Measurements from ENCODE around the gene SEC62.

The SEC62 gene, protein sequence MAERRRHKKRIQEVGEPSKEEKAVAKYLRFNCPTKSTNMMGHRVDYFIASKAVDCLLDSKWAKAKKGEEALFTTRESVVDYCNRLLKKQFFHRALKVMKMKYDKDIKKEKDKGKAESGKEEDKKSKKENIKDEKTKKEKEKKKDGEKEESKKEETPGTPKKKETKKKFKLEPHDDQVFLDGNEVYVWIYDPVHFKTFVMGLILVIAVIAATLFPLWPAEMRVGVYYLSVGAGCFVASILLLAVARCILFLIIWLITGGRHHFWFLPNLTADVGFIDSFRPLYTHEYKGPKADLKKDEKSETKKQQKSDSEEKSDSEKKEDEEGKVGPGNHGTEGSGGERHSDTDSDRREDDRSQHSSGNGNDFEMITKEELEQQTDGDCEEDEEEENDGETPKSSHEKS

DNA sequence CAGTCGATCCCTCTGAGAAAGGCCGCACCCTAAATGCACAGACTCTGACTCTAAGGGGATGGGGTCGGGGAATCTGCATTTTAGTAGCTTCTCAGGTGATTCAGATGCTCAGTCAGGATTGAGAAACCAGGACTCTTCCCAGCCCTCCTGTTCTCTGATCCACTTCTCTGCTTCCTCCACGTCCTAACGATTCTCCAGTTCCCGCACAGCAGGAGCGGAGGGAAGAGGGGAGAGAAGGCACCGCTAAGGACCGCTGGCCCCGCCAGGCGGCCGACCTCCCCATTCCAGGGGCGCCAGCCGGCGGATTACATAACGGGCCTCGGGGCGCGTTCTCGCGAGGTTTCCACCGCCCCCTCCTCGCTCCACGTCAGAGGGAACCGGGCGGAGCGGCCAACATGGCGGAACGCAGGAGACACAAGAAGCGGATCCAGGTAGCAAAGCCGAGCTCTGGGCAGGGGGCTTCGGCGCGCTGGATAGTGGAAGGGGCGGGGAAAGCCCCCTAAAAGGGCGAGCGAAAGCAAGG is at the start of gene SEC62:
TSS of gene SEC62 (plus strand) at position 380 of the 523 bp plus-strand sequence. CDS start at position 396, 16 bp downstream.
- DNase-seq = peak; percentile 75

DNA sequence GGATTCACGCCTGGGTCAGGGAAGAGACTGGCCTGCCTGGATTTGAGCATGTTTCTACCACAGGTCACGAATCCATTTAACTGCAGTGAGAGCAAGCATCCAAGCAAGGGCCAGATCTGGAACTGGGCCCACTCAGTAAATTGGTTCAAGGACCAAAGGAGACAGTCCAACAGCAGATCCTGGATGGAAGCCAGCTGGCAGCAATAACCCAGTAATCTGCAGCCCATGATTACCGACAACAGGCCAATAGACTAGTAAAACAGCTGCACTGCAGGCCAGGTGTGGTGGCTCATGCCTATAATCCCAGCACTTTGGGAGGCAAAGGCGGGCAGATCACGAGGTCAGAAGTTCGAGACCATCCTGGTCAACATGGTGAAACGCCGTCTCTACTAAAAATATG is 43.4 kb upstream of the SEC62 start:
- no peak for DNase-seq

DNA sequence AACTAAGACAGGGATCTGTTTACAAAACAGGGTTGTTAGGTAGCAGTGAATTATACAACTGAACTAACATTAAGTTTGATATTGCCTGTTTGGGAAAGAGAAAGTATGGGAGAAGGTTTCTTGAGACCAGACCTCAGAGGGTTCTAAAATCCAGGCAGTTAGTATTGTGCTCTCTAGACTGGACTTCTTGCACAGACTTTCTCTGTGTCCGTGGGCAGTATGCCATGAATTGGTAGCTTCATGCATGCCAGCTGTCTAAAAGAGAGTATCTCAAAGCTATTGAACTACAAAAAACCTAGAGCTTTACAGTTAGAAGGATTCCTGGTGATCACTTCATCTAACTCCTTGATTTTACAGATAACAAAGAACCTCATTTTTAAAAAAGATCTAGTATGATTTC is 42.8 kb upstream of the SEC62 start:
- DNase-seq = no peak

DNA sequence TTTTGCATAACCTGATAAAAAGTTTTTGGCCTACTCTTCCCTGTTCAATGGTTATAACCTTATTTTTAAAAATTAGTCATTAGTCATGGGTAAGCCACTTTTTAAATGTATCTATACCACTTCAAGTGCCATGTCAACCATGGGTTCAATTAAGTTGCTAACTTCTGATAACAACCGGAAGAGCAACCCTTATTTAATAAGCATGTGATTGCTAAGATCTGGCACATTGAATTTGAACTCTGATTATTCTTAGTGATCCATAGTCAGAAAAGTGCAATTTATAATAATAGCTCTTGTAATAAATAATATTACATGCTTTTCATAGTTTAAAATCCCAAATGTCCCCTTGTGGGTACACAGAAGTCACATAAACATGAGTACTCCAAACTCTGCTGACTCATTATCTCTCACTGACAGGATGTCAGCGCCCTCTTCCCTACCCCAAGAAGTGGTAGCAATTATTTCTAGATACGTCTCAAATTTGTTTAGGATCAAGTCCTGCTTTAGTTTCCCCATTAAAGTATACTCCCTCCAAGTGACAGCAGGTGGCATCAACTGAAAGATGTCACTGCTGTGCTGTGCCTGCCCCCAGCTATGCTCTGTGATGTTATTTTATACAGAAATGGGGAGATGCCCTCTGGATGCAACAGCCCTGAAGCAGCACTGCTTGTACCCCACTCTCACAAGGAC is 36.6 kb upstream of the SEC62 start:
- DNase-seq = no peak

DNA sequence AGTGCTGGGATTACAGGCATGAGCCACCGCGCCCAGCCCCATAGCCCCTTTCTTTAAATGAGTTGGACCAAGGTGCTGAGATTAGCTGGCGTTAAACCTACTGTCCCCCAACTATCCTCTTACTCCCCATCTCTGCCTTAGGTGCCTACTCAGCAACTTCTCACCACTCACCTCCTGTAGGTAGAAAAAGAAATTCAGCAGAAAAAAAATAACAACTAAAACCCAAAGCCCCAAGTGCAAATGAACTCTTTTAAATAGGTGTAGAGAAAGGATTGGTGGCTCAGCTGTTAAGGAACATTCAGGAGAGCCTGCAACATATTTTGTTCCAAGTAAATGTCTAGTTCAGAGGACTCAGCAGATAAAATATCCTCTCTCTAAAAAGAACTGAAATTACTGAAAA is 35.8 kb upstream of the SEC62 start:
- DNase-seq = no peak

DNA sequence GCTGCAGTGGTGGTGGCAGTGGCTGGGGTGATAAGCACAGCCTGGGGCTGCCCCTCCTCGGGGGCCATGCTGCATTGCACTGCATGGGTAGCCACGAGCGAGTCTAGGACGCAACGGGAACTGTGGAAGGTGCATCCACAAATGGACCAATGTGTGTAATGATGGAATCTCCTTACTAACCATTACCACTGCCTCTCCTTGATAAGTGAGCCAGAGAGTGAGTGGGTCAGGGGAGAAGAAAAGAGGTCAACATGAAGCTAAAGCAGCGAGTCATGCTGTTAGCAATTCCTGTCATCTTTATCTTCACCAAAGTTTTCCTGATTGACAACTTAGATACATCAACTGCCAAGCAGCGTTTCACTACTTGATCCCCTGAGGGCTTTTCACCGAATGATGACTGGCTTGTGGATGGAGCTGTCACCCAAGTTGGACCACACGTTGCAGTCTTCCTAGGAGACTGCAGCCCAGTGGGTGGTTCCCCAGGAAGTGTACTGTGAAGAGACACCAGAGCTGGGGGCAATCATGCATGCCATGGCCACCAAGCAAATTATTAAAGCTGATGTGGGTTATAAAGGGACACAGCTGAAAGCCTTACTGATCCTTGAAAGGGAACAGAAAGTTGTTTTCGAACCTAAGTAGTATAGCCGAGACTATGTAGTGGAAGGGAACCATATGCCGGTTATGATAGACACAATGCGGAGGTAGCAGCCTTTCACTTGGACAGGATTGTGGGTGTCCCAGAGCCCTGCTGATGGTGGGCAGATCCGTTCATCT is 34.7 kb upstream of the SEC62 start:
- no peak for DNase-seq

DNA sequence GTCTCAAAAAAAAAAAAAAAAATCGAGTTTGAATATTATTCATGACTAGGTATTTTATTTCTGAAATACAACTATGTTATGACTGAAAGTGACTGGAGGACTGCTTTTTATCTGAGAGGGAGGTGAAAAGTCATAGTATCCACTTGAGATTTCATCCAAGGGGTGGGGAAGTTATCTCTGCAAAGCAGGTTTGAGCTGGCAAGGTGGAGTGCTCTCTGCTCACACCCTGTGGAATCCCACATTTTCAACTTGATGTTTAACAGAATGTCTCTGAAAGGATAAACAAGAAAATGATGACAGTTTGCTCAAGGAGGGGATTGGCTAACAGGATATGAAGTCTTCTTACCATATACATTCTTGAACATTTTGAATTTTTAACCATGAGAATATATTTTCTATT is 27.3 kb upstream of the SEC62 start:
- no peak for DNase-seq

DNA sequence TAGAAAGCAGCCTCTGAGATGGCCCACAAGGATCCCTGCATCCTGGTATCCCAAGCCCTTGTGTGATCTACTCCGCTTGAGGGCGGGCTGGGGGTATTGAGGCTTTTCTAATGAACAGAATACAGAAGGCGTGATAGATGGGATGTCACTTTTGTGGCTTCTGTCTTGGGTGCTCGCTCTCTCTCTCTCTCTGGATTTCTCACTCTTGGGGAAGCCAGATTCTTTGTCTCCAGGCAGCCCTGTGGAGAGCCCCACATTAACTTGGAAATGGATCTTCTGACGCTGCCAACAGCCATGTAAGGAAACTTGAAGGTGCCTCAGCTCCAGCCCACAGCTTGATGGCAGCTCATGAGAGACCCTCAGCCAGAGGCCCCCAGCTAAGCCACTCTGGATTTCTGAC is 26.9 kb upstream of the SEC62 start:
- DNase-seq = no peak

DNA sequence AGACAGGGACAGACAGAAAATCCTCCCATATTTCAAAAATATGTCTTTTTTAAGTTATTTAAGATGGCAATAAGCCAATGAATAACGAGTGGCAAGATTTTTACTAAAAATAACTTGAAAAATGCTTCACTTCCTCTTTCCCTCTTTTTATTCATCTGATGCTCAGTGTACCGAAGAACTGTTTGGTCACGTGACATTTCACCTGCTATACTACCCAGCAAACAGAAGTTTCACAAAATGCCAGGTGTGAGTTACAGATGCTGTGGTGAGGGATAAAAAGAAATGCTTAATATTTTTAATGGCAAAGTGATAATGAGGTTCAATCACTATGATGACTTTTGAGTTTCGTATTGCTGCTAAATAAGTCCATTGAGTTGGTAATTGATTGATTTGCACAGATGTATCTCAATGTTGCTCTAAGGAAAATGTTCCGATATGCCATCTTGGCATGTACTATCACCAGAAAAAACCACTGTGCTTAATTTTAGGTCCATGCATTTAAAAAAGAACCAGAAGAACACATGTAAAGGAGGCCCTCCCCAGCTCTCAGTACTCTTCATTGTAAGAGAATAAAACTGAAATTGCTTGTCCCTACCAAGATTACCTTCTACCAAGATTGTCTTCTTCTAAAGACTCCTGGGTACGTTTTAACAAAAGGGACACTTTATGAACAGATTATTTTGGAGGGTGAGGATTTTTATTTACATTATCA is 26.0 kb upstream of the SEC62 start:
- DNase-seq = no peak

DNA sequence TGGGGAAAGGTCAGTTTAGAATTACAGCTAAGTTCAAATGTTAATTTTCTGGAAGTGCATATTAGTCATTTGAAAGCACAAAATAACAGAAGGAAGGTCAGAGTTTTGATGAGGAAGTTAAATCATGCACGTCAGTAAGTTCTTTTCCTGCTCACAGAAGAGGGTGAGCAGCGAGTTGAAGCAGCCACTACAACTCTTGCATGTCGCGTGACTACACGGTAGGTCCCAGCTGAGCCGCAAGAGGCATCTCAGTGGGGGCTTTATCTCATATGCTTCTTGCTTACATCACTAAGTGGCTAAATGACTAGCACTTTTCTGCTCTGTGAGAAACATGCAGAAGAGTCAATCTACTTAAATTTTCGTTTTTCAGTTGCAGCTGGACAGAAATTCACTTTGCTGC is 21.3 kb upstream of the SEC62 start:
- no peak for DNase-seq

DNA sequence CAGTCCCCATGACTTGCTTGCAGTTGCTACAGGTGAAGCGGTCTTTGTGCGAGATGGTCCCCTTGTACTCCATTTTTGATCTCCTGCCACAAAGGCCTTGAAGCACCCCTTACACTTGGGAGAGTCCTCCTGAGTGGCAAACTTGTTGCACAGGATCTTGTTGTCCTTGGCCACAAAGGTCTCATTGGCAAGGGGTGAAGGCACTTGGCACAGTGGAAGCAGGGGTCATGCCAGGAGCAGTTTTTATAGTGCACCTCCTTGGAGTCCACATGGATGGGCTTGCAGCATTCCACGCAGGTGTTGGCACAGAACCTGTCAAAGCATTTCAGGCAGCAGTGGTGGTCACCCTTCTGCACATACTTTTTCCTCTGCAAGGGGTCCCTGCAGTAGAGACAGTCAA is 20.3 kb upstream of the SEC62 start:
- DNase-seq = no peak

DNA sequence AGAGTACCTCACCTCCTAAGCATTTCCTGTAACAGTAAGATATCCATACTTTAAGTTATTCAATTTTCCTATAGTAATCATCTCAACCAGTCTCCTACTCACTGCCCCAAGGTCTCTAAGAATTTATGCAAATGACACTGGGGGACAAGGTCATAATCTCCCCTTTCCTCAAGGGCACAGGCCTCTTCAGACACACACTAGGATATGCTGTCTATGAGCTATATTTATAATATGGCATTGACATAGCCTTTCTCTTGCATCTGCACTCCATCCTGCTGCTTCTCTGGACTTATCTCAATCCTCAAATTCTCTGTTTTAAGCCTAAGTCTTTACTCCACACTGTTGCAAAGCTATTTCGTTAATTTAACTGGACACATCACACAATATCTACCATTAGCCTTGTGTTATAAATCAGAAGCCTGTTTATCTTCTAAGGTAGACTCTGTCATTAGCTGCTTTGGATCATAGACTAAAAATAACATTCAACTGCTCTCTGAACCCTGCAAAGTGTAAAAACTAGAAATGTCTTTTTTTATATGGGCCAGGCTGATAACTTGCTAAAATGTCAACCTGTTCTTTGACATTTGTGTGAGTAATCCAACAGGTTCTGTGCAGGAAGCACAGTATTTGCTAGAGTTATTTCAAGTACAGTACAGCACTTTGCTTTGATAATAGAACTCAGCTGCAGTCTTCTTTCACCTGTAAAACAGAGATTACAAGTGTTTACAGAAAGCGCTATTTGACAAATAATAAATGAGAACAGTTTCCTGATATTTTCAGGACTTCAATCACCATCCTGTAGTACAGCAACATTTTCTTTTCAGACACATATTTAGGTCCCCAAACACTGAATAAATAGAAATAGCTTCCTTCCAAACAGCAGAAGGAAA is 17.8 kb upstream of the SEC62 start:
- DNase-seq = no peak

DNA sequence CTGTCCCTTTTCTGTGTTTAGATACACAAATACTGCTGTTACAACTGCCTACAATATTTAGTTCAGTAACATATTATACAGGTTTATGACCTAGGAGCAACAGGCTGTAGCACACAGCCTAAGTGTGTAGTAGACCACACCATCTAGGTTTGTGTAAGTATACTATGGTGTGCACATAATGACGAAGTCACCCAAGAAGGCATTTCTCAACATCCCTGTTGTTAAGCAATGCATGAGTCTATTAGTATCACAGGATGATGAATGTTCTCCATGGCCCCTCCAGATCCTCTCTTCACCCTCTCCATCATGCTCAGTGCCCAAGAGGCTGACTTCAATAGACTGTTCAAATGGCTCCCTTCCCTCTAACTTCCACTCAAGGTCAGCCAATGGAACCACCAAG is 14.6 kb upstream of the SEC62 start:
- DNase-seq = no peak

DNA sequence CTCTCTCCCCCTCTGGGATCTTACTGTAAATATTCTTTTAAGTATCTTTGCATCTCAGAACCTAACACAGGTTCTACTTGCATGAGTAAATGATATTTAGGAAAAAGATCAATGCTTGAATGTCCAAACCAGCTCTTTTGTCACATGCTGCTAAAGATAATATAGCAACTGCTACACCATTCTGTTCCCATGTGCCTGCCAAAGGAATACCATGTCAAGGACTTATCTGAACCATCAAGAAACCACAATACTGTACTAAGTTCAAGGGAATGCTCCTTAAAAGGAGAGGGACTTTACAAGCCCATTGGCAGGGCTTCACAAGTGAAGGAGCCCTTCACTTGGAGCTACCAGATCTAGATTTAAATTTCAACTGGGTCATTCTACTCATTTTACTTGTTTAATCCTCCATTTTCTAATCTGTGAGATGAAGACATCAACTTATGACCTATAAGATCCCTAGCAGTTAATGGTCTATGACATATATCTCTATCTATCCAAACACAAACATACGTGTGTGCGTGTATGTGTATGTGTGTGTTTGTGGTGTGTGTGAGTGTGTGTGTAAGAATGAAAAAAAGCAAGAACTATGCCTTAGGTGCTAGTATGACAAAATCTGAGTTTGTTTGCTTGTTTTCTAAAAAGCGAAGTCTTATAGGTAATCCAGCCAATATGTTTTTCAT is 13.0 kb upstream of the SEC62 start:
- no peak for DNase-seq

DNA sequence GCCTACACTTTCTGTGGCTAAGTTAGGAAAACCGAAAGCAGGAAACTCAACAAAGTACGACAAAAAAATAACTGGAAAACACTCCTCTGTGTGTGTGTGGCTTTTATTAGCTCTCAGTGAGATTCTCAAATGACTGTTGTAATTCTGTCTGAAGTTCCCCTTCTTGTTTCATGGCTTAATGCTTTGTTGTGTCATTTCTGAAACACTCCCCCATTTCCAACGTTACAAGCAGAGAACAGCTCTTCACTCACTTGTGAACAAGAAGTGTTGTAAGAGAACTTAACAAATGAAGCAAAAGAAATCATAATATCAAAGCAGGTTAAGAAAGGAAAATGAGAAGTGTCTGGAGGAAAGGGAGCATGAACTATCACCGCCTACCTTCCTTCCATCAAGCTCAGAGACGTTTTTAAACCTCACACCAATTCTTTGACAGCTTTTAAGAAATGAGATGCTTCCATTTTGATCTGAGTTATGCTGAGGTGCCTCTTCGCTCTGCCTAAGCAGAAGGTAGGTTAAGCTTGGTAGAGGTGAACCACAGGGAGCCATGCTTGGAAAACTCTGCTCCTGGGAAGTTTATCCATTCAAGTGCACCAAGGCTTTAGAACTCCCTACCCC is 12.4 kb upstream of the SEC62 start:
- DNase-seq = no peak

DNA sequence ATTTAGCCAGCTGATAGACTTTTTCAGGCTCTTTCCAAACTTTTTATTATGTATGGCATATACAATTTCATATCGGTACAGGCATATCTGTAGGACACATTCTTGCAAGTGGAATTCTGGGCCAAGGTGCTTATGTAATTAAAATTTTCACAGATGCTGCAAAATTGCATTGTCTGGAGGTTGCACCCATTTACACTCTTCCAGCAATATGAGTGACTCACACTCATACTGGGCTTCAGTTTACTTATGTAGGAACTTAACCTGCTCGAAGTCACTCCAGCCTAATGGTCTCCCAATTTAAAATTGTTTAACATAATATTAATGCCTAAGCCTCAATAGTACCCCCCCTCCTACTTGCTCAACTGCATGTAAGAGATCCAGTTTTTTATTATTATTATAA is 11.2 kb upstream of the SEC62 start:
- no peak for DNase-seq

DNA sequence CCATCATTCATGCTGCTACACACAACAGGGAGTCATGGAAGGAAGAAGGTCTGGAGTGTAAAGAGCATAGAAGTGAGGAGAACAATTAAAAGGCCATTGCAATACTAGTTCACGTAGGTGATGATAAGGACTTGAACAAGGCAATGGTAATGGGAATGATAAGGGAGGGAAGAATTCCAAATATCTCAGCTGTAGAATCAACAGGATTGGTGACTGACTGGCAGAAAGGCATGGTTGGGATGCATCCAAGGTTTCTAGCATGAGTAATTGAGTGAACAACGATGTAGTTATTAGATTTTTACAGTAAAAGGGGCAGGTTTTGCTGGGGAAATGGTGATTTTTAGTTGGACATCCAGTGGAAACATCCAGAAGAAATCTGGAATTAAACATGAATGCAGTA is 2.4 kb upstream of the SEC62 start:
- DNase-seq = no peak

DNA sequence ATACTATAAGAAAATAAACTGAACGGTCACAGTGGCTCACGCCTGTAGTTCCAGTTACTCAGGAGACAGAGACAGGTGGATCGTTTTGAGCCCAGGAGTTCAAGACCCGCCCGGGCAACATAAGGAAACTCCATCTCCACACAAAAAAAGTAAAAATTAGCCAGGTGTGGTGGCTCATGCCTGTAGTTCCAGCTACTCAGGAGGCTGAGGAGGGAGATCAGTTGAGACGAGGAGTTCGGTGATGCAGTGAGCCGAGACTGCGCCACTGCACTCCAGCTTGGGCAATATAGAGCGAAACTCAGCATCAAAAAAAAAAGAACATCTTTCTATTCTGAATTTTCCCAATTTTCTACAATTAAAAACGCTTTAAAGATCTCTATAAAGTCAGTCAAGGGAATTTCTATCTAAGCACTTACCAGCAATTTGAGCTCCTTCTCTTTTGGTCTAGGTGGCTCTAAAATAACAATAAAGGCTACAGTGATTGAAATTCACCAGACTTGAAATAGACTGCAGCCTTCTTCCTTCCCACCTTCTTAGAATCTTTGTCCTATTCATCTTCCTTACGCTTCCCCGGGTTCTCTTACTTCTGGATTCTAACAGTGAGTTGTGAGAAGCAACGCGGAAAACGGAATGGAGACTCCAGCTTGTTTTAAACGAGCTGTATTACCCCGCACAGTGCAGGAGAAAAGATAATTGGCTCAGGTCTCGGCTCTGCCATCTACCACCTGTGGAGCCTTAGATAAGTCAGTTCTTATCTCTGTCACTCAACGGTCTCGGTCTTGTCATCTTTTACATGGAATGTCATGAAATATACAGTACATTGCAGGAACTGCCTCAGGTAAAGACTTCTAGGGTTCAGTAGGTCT is 812 bp upstream of the SEC62 start:
- DNase-seq = no peak
